ENCODE measurements around the gene FZD4. TPM values are rescaled to one million over a fixed set of nuclear protein-coding genes. Genes with fewer than 3 reads are reported as not detected.
A peak's percentile ranks its signal among the peaks of the same experiment; 100 is the strongest.

Gene FZD4
- total RNA-seq, 1 experiment from 2014 or later, result 0.35 TPM

GRCh38 chr11:86941871-86942599 is 13.2 kb downstream of the FZD4 start:
- H3K36me3 Mint-ChIP-seq (ENCODE audit: insufficient read depth, unreplicated experiment), result no peaks in the 10 kb centered on the region
- ChIA-PET CTCF (interaction anchor here (0.6 to 7.2 kb wide), 12 partner anchors 72 to 1900 kb away, joined by 3 to 51 read pairs (median 4); no protein-coding TSS in a partner anchor), POLR2A (interaction anchor here (4.4 kb wide), 1 partner anchor 13 kb away, joined by 15 read pairs; the partner anchor contains the start of gene FZD4)
- H3K27ac Mint-ChIP-seq (ENCODE audit: low read depth, unreplicated experiment), result no peak overlapping the region
- no TSS peak for BruUV-seq (replicated peaks)
- intact Hi-C loops (cut with micrococcal nuclease), result no loop called here
- TF ChIP-seq CTCF (IDR thresholded peaks at IDR 0.05; ENCODE audit: unreplicated experiment), result no peak
- no peaks in the 10 kb centered on the region for H3K27me3 Mint-ChIP-seq (ENCODE audit: insufficient read depth, unreplicated experiment)
- H3K4me3 Mint-ChIP-seq (ENCODE audit: unreplicated experiment), result no peak overlapping the region
- no peaks in the 10 kb centered on the region for H3K9me3 Mint-ChIP-seq (ENCODE audit: unreplicated experiment)
- peaks cover 8% of the 10 kb centered on the region for H3K4me1 Mint-ChIP-seq (ENCODE audit: insufficient read depth, unreplicated experiment)
- peak; percentile 36 for DNase-seq (ENCODE audit: unreplicated experiment)

GRCh38 chr11:86941077-86941870 is 13.9 kb downstream of the FZD4 start:
- POLR2A ChIA-PET, result interaction anchor here (4.4 kb wide), 1 partner anchor 14 kb away, joined by 15 read pairs; the partner anchor contains the start of gene FZD4
- H3K27ac Mint-ChIP-seq (ENCODE audit: low read depth, unreplicated experiment), result no peak overlapping the region
- CTCF ChIA-PET, result interaction anchor here (0.6 to 7.2 kb wide), 14 partner anchors 9 to 1900 kb away, joined by 3 to 56 read pairs (median 4); no protein-coding TSS in a partner anchor
- no peak for DNase-seq (ENCODE audit: unreplicated experiment)
- BruUV-seq (replicated peaks), result no TSS peak
- H3K27me3 Mint-ChIP-seq (ENCODE audit: insufficient read depth, unreplicated experiment), result no peaks in the 10 kb centered on the region
- H3K9me3 Mint-ChIP-seq (ENCODE audit: unreplicated experiment), result no peaks in the 10 kb centered on the region
- TF ChIP-seq CTCF (IDR thresholded peaks at IDR 0.05; ENCODE audit: unreplicated experiment), result no peak
- H3K4me1 Mint-ChIP-seq (ENCODE audit: insufficient read depth, unreplicated experiment), result peaks cover 8% of the 10 kb centered on the region
- H3K4me3 Mint-ChIP-seq (ENCODE audit: unreplicated experiment), result no peak overlapping the region
- intact Hi-C loops (cut with micrococcal nuclease), result no loop called here
- H3K36me3 Mint-ChIP-seq (ENCODE audit: insufficient read depth, unreplicated experiment), result no peaks in the 10 kb centered on the region

- Mint-ChIP-seq H3K27ac (ENCODE audit: low read depth, unreplicated experiment) (no peak overlapping the region), H3K4me3 (ENCODE audit: unreplicated experiment) (no peak overlapping the region), H3K4me1 (ENCODE audit: insufficient read depth, unreplicated experiment) (peaks cover 8% of the 10 kb centered on the region), H3K27me3 (ENCODE audit: insufficient read depth, unreplicated experiment) (no peaks in the 10 kb centered on the region), H3K9me3 (ENCODE audit: unreplicated experiment) (no peaks in the 10 kb centered on the region), H3K36me3 (ENCODE audit: insufficient read depth, unreplicated experiment) (no peaks in the 10 kb centered on the region)
- ChIA-PET CTCF (interaction anchor here (0.6 to 7.2 kb wide), 15 partner anchors 10 to 1138 kb away, joined by 3 to 56 read pairs (median 11); partner anchors contain the start of gene FZD4), POLR2A (interaction anchor here (4.4 kb wide), 1 partner anchor 15 kb away, joined by 15 read pairs; the partner anchor contains the start of gene FZD4)
- no peak for TF ChIP-seq CTCF (IDR thresholded peaks at IDR 0.05; ENCODE audit: unreplicated experiment)
- no peak for DNase-seq (ENCODE audit: unreplicated experiment)
- no TSS peak for BruUV-seq (replicated peaks)
- intact Hi-C loops (cut with micrococcal nuclease), result no loop called here
Measured at GRCh38 chr11:86940122-86940777, 14.9 kb downstream of the FZD4 start.
